SK-N-SH (cell line): ENCODE results near the gene NEUROG1. TPM values are rescaled to one million over a fixed set of nuclear protein-coding genes. Genes with fewer than 3 reads are reported as not detected.

ENCODE experiments used
- CTCF ChIA-PET: fragments of 300-600, 350-600 bp; formaldehyde crosslinking; extraction: SDS; loops from one replicate; lab custom pipeline; 2021; lab: Yijun Ruan, JAX
- POLR2A ChIA-PET: fragments of 350-600 bp; sonication (Branson Sonifier 250); formaldehyde crosslinking; extraction: SDS; loops from one replicate; lab custom pipeline; 2020; ENCODE audit warnings: antibody characterized with exemption, inconsistent platforms; lab: Yijun Ruan, JAX
- DNase-seq: peaks from one replicate; pipeline ENCODE4 v3.0.0; 2012
- H2AFZ ChIP-seq: fragments of 200-600 bp; sonication (generic); 2 replicates; pipeline ENCODE4 v1.8.1; 2016; ENCODE audit warnings: antibody characterized with exemption, mild to moderate bottlenecking, low read depth
- H3F3A ChIP-seq: fragments of 200-600 bp; sonication (generic); replicated peaks from 2 replicates; pipeline ENCODE3; 2016; ENCODE audit warnings: antibody characterized with exemption, mild to moderate bottlenecking; ENCODE audit not compliant: insufficient read depth
- H3K27ac ChIP-seq, 2 experiments: fragments of 200-500 bp in 1 of 2; fragments of 200-600 bp in 1 of 2; sonication (Bioruptor generic) in 1 of 2; sonication (generic), shearing (Covaris generic) in 1 of 2; 2 replicates each; pipeline versions ENCODE4 v1.5.1 to v1.6.1; 2014 to 2016; ENCODE audit warnings: low read depth in 2 of 2, inconsistent platforms in 1 of 2, low read length in 1 of 2, mild to moderate bottlenecking in 1 of 2, mixed read lengths in 1 of 2
- H3K27me3 ChIP-seq: fragments of 200-600 bp; sonication (generic), shearing (Covaris generic); 2 replicates; pipeline ENCODE4 v1.6.1; 2016; ENCODE audit warnings: mixed run types; ENCODE audit not compliant: insufficient read depth
- H3K36me3 ChIP-seq, 2 experiments: fragments of 200-500 bp in 1 of 2; fragments of 200-600 bp in 1 of 2; sonication (Bioruptor generic) in 1 of 2; sonication (generic) in 1 of 2; replicated peaks in 1 of 2; 2 replicates each; pipeline versions ENCODE3 to v1.5.1; 2014 to 2016; ENCODE audit warnings: low read length in 1 of 2, mild to moderate bottlenecking in 1 of 2; ENCODE audit not compliant: insufficient read depth in 2 of 2, control insufficient read depth in 1 of 2
- H3K4me1 ChIP-seq, 2 experiments: fragments of 200-500 bp in 1 of 2; fragments of 200-600 bp in 1 of 2; sonication (Bioruptor generic) in 1 of 2; sonication (generic), shearing (Covaris generic) in 1 of 2; 2 replicates each; pipeline versions ENCODE4 v1.5.1 to v1.6.1; 2014 to 2016; ENCODE audit warnings: low read depth in 1 of 2, low read length in 1 of 2, mixed run types in 1 of 2; ENCODE audit not compliant: insufficient read depth in 2 of 2, control insufficient read depth in 1 of 2
- H3K4me2 ChIP-seq: fragments of 200-600 bp; sonication (generic), shearing (Covaris generic); 2 replicates; pipeline ENCODE4 v1.6.1; 2017; ENCODE audit warnings: mixed run types
- H3K4me3 ChIP-seq, 2 experiments: fragments of 200-500 bp in 1 of 2; fragments of 200-600 bp in 1 of 2; sonication (Bioruptor generic) in 1 of 2; sonication (generic), shearing (Covaris generic) in 1 of 2; 2 replicates each; pipeline versions ENCODE4 v1.5.1 to v1.8.1; 2014 to 2016; ENCODE audit warnings: low read depth in 2 of 2, inconsistent platforms in 1 of 2, low read length in 1 of 2, mild to moderate bottlenecking in 1 of 2, mixed read lengths in 1 of 2, moderate library complexity in 1 of 2
- H3K79me2 ChIP-seq: fragments of 200-600 bp; sonication (generic); 2 replicates; pipeline ENCODE4 v1.8.1; 2017; ENCODE audit warnings: mild to moderate bottlenecking; ENCODE audit not compliant: insufficient read depth
- H3K9ac ChIP-seq: fragments of 200-600 bp; sonication (generic); 2 replicates; pipeline ENCODE4 v1.6.1; 2017; ENCODE audit warnings: mixed run types
- H3K9me2 ChIP-seq: fragments of 200-600 bp; sonication (generic); 2 replicates; pipeline ENCODE4 v1.6.1; 2017; ENCODE audit warnings: mixed run types
- H3K9me3 ChIP-seq: fragments of 200-600 bp; sonication (generic); 2 replicates; pipeline ENCODE4 v1.6.1; 2017; ENCODE audit warnings: mixed run types, mild to moderate bottlenecking, moderate library complexity
- H4K20me1 ChIP-seq: fragments of 200-600 bp; sonication (generic); 2 replicates; pipeline ENCODE4 v1.6.1; 2017; ENCODE audit warnings: mild to moderate bottlenecking, mixed run types; ENCODE audit not compliant: insufficient read depth
- CHD2 ChIP-seq: fragments of 150-350 bp; IDR thresholded peaks from 2 replicates; pipeline ENCODE4 v1.6.1; 2018; ENCODE audit warnings: low read length; ENCODE audit not compliant: partially characterized antibody
- CTCF ChIP-seq: fragments of 200-600 bp; sonication (generic); IDR thresholded peaks from 2 replicates; pipeline ENCODE4 v1.6.1; 2017; ENCODE audit warnings: antibody characterized with exemption, mild to moderate bottlenecking, moderate library complexity
- ELF1 ChIP-seq: IDR thresholded peaks from 2 replicates; pipeline ENCODE4 v1.4.0; 2012
- EZH2phosphoT487 ChIP-seq: fragments of 200-600 bp; sonication (generic); IDR thresholded peaks from 2 replicates; pipeline ENCODE4 v1.6.1; 2017; ENCODE audit warnings: low read depth, mixed run types, mild to moderate bottlenecking, antibody characterized with exemption, moderate library complexity, borderline replicate concordance
- FOXJ3 ChIP-seq: sonication (generic); formaldehyde crosslinking; IDR thresholded peaks from 2 replicates; pipeline ENCODE4 v1.5.1; 2020; ENCODE audit warnings: mild to moderate bottlenecking, missing genetic modification reagents
- FOXM1 ChIP-seq: IDR thresholded peaks from 2 replicates; pipeline ENCODE4 v1.4.0; 2012; ENCODE audit warnings: low read depth, mild to moderate bottlenecking
- GATA2 ChIP-seq: sonication (generic); formaldehyde crosslinking; IDR thresholded peaks from 2 replicates; pipeline ENCODE4 v1.5.0; 2020; ENCODE audit warnings: mild to moderate bottlenecking, missing genetic modification reagents
- IRF3 ChIP-seq: fragments of 150-350 bp; IDR thresholded peaks from 2 replicates; pipeline ENCODE4 v1.6.1; 2016; ENCODE audit warnings: mild to moderate bottlenecking, low read depth, low read length
- JUND ChIP-seq: IDR thresholded peaks from 2 replicates; pipeline ENCODE4 v1.4.0; 2012
- MXI1 ChIP-seq: IDR thresholded peaks from 2 replicates; pipeline ENCODE4 v1.6.1; 2012; ENCODE audit warnings: mild to moderate bottlenecking, low read depth, low read length, improper control_type of control experiment
- NFIC ChIP-seq: IDR thresholded peaks from 2 replicates; pipeline ENCODE4 v1.4.0; 2012; ENCODE audit warnings: borderline replicate concordance
- NRF1 ChIP-seq: IDR thresholded peaks from 2 replicates; pipeline ENCODE4 v1.6.1; 2012; ENCODE audit warnings: low read depth, mild to moderate bottlenecking, low read length
- POLR2AphosphoS5 ChIP-seq: IDR thresholded peaks from 2 replicates; pipeline ENCODE4 v1.6.1; 2012; ENCODE audit warnings: low read depth, low read length
- RAD21 ChIP-seq: IDR thresholded peaks from 2 replicates; pipeline ENCODE4 v1.6.1; 2012; ENCODE audit warnings: mild to moderate bottlenecking, low read length
- RFX5 ChIP-seq: IDR thresholded peaks from 2 replicates; pipeline ENCODE4 v1.6.1; 2012; ENCODE audit warnings: mild to moderate bottlenecking, improper control_type of control experiment, low read length
- SIN3A ChIP-seq: IDR thresholded peaks from 2 replicates; pipeline ENCODE4 v1.6.1; 2012; ENCODE audit warnings: low read depth, mild to moderate bottlenecking, low read length, moderate library complexity, borderline replicate concordance
- SMC3 ChIP-seq: IDR thresholded peaks from 2 replicates; pipeline ENCODE4 v1.6.1; 2012; ENCODE audit warnings: low read depth, low read length, improper control_type of control experiment
- TAF1 ChIP-seq: IDR thresholded peaks from 2 replicates; pipeline ENCODE4 v1.6.1; 2012; ENCODE audit warnings: low read depth, mild to moderate bottlenecking, low read length, moderate library complexity, borderline replicate concordance
- TCF12 ChIP-seq: IDR thresholded peaks from 2 replicates; pipeline ENCODE4 v1.4.0; 2012
- YY1 ChIP-seq: IDR thresholded peaks from 2 replicates; pipeline ENCODE4 v1.4.0; 2012; ENCODE audit warnings: low read depth, mild to moderate bottlenecking
- ZBTB33 ChIP-seq: IDR thresholded peaks from 2 replicates; pipeline ENCODE4 v1.4.0; 2012; ENCODE audit warnings: low read depth, borderline replicate concordance
- WGBS: methylation state at CpG from one replicate; pipeline ENCODE4 v1.1.6; 2017; ENCODE audit warnings: low lambda C conversion rate; 5-methylcytosine and 5-hydroxymethylcytosine counted together
- polyA plus RNA-seq, 3 experiments: library from polyadenylated mRNA; depleted of rRNA; stranded (reverse); fragments of >200 nt; gene quantifications; 2 replicates each; pipeline ENCODE4 v1.2.3, GENCODE V29; 2012

NEUROG1 gene
- polyA plus RNA-seq, 1 of the 3 experiments (the other 2 are of a cell fraction): not detected

- H3K4me2 ChIP-seq: no peak overlapping the region
- no peak overlapping the region for H3K27ac ChIP-seq
- POLR2A ChIA-PET: interaction anchor here (1.4 kb wide), 1 partner anchor 84 kb away, joined by 3 read pairs; no protein-coding TSS in a partner anchor
- H4K20me1 ChIP-seq: no peaks in the 10 kb centered on the region
- H3K9me2 ChIP-seq: no peaks in the 10 kb centered on the region
- H3K9me3 ChIP-seq: no peaks in the 10 kb centered on the region
- no peak overlapping the region for H2AFZ ChIP-seq
- no peaks in the 10 kb centered on the region for H3F3A ChIP-seq
- DNase-seq: no peak
- CTCF ChIA-PET: interaction anchor here (0.7 to 13.1 kb wide), 7 partner anchors 16 to 288 kb away, joined by 3 to 791 read pairs (median 7); no protein-coding TSS in a partner anchor
- no peak for TF ChIP-seq NRF1
- no peak for TF ChIP-seq EZH2phosphoT487
- no peak for TF ChIP-seq SMC3
- TF ChIP-seq SIN3A: no peak
- TF ChIP-seq ZBTB33: no peak
- TF ChIP-seq FOXJ3 (CRISPR knock-in tag): no peak
- TF ChIP-seq ELF1: no peak
- no peak for TF ChIP-seq RAD21
- TF ChIP-seq GATA2: no peak
- no peak overlapping the region for H3K4me3 ChIP-seq
- whole genome bisulfite sequencing: 4% methylated on average over 4 of the region's 4 CpGs
- no peaks in the 10 kb centered on the region for H3K36me3 ChIP-seq
- no peak overlapping the region for H3K9ac ChIP-seq
- peaks cover 65% of the 10 kb centered on the region for H3K27me3 ChIP-seq
- no peaks in the 10 kb centered on the region for H3K4me1 ChIP-seq
- no peaks in the 10 kb centered on the region for H3K79me2 ChIP-seq
These were observed 13.6 kb upstream of the NEUROG1 start for GRCh38 chr5:135549413-135549812.

- WGBS: 44% methylated on average over 4 of the region's 8 CpGs
- POLR2A ChIA-PET: no interaction called here
These were observed 12.0 kb upstream of the NEUROG1 start for GRCh38 chr5:135547590-135548254.

More at GRCh38 chr5:135547590-135548254, 12.0 kb upstream of the NEUROG1 start:
- no peak for TF ChIP-seq TAF1
- no peak for TF ChIP-seq RAD21
- no peak for TF ChIP-seq MXI1
- TF ChIP-seq POLR2AphosphoS5: no peak
- TF ChIP-seq FOXM1: no peak
- TF ChIP-seq NRF1: no peak
- no peak for TF ChIP-seq CHD2
- TF ChIP-seq IRF3: no peak
- no peak for TF ChIP-seq RFX5
- TF ChIP-seq JUND: no peak
- TF ChIP-seq CTCF: no peak
- no peak for TF ChIP-seq YY1
- no peak for TF ChIP-seq EZH2phosphoT487
- no peak for TF ChIP-seq FOXJ3 (CRISPR knock-in tag)
- TF ChIP-seq NFIC: no peak
- TF ChIP-seq TCF12: no peak
- no peak for TF ChIP-seq ZBTB33
- TF ChIP-seq SMC3: no peak
- TF ChIP-seq, all 33 proteins: peak for 0
- DNase-seq: no peak
- Histone ChIP-seq H3K4me3 (no peak overlapping the region), H3K79me2 (no peaks in the 10 kb centered on the region), H3F3A (no peaks in the 10 kb centered on the region), H3K27ac (no peak overlapping the region), H3K4me2 (no peak overlapping the region), H4K20me1 (no peaks in the 10 kb centered on the region), H2AFZ (no peak overlapping the region), H3K9me2 (no peaks in the 10 kb centered on the region), H3K9me3 (no peaks in the 10 kb centered on the region), H3K27me3 (peaks cover 81% of the 10 kb centered on the region), H3K9ac (no peak overlapping the region), H3K36me3 (no peaks in the 10 kb centered on the region), H3K4me1 (no peaks in the 10 kb centered on the region; a peak in 1 of 4 replicates)
- CTCF ChIA-PET: interaction anchor here (9.2 to 13.1 kb wide), 3 partner anchors 18 to 282 kb away, joined by 113 to 791 read pairs (median 205); no protein-coding TSS in a partner anchor
